ENCODE measurements around the gene ACTL8. TPM values are rescaled to one million over a fixed set of nuclear protein-coding genes. Genes with fewer than 3 reads are reported as not detected.

The ACTL8 gene
- total and polyA plus RNA-seq, 10 donors = not detected

GRCh38 chr1:17874231-17874630 lies 119.1 kb downstream of the ACTL8 start:
- intact Hi-C loops (cut with DNase I; ENCODE audit: low total_unique reads) = no loop called here
- no peak overlapping the region for H3K27ac ChIP-seq
- 75 to 87% (median 82%) methylated on average over 1 of the region's 1 CpG for WGBS, 5 donors
- H3K36me3 ChIP-seq = no peaks in the 10 kb centered on the region
- no peaks in the 10 kb centered on the region for H3K4me1 ChIP-seq
- peaks cover 0 to 3% (median 0%) of the 10 kb centered on the region in 7 donors for H3K27me3 ChIP-seq (replicated peaks in 1 of 7)
- H3K4me3 ChIP-seq = no peak overlapping the region
- DNase-seq = no peak
- TF ChIP-seq POLR2AphosphoS5 (IDR thresholded peaks at IDR 0.05) = no peak
- no peak for TF ChIP-seq CTCF (IDR thresholded peaks at IDR 0.05 in 8 of 11, conservative IDR thresholded peaks at IDR 0.05 in 3 of 11)
- no peak for TF ChIP-seq POLR2A (IDR thresholded peaks at IDR 0.05)
- peaks cover 0 to 5% (median 0%) of the 10 kb centered on the region in 8 donors for H3K9me3 ChIP-seq

- Histone ChIP-seq H3K27ac (no peak overlapping the region), H3K27me3 (replicated peaks in 1 of 7) (peaks cover 0 to 7% (median 0%) of the 10 kb centered on the region in 7 donors), H3K4me3 (no peak overlapping the region), H3K9me3 (peaks cover 0 to 5% (median 0%) of the 10 kb centered on the region in 8 donors), H3K4me1 (no peaks in the 10 kb centered on the region), H3K36me3 (no peaks in the 10 kb centered on the region)
- intact Hi-C loops (cut with DNase I; ENCODE audit: low total_unique reads) = no loop called here
- peak; percentile 33 for DNase-seq
- 12 to 33% (median 16%) methylated on average over 5 of the region's 5 CpGs for WGBS, 5 donors
- no peak for TF ChIP-seq POLR2AphosphoS5 (IDR thresholded peaks at IDR 0.05)
These were observed 119.6 kb downstream of the ACTL8 start for GRCh38 chr1:17874710-17875109.

- no peak for TF ChIP-seq POLR2AphosphoS5 (IDR thresholded peaks at IDR 0.05)
- no peak for TF ChIP-seq CTCF (IDR thresholded peaks at IDR 0.05 in 8 of 11, conservative IDR thresholded peaks at IDR 0.05 in 3 of 11)
- no peak for TF ChIP-seq POLR2A (IDR thresholded peaks at IDR 0.05)
- no peak overlapping the region for H3K4me3 ChIP-seq
- no peaks in the 10 kb centered on the region for H3K36me3 ChIP-seq
- intact Hi-C loops (cut with DNase I; ENCODE audit: low total_unique reads) = no loop called here
- H3K27ac ChIP-seq = no peak overlapping the region
- no peaks in the 10 kb centered on the region for H3K4me1 ChIP-seq
- peaks cover 0 to 12% (median 0%) of the 10 kb centered on the region in 7 donors for H3K27me3 ChIP-seq (replicated peaks in 1 of 7)
- DNase-seq = no peak
- H3K9me3 ChIP-seq = peaks cover 0 to 5% (median 0%) of the 10 kb centered on the region in 8 donors
- WGBS, 5 donors = 33 to 73% (median 65%) methylated on average over 5 of the region's 5 CpGs
These were observed 120.2 kb downstream of the ACTL8 start for GRCh38 chr1:17875171-17875881.

GRCh38 chr1:17875882-17876280 lies 120.7 kb downstream of the ACTL8 start:
- Histone ChIP-seq H3K9me3 (no peaks in the 10 kb centered on the region), H3K27me3 (replicated peaks in 1 of 7) (peaks cover 0 to 18% (median 0%) of the 10 kb centered on the region in 7 donors), H3K4me3 (no peak overlapping the region), H3K27ac (no peak overlapping the region), H3K36me3 (no peaks in the 10 kb centered on the region), H3K4me1 (no peaks in the 10 kb centered on the region)
- WGBS, 5 donors = 90 to 95% (median 92%) methylated on average over 4 of the region's 4 CpGs
- peak; percentile 29 for DNase-seq
- intact Hi-C loops (cut with DNase I; ENCODE audit: low total_unique reads) = no loop called here
- TF ChIP-seq CTCF (IDR thresholded peaks at IDR 0.05 in 8 of 11, conservative IDR thresholded peaks at IDR 0.05 in 3 of 11) = no peak
- TF ChIP-seq POLR2AphosphoS5 (IDR thresholded peaks at IDR 0.05) = no peak
- TF ChIP-seq POLR2A (IDR thresholded peaks at IDR 0.05) = no peak

Other genes starting within 250 kb of the ACTL8 start
- gene ARHGEF10L, start 215.6 kb upstream of the ACTL8 start, total RNA-seq = 10 to 100 TPM; 12.4 to 40.9 (median 23.6) TPM
- 10 to 100 TPM in 2 of 3 donors, 1 to 10 TPM in 1; 10.0 to 24.2 (median 12.5) TPM for gene ARHGEF10L, start 215.6 kb upstream of the ACTL8 start, polyA plus RNA-seq